Keratinocyte (primary cell): Measurements from ENCODE around the gene APCDD1L. TPM values are rescaled to one million over a fixed set of nuclear protein-coding genes. Genes with fewer than 3 reads are reported as not detected.

ENCODE experiments used
- DNase-seq: peaks from one replicate; pipeline ENCODE4 v3.0.0-alpha.2; 2011; ENCODE audit warnings: low read depth, missing footprints, low spot score
- FAIRE-seq: peaks from 2 replicates; lab custom pipeline; 2011; peaks lifted over from hg19 to GRCh38; lab: Jason Lieb, UNC
- H2AFZ ChIP-seq: 2 replicates; pipeline ENCODE4 v1.6.0; 2012; ENCODE audit warnings: low read length, control low read depth, inconsistent platforms; ENCODE audit not compliant: control insufficient read depth
- H3K27ac ChIP-seq: 2 replicates; pipeline ENCODE4 v1.5.1; 2011; ENCODE audit warnings: low read length; ENCODE audit not compliant: control insufficient read depth, insufficient read depth
- H3K27me3 ChIP-seq: 3 replicates; pipeline ENCODE4 v1.6.0; 2011; ENCODE audit warnings: low read length; ENCODE audit not compliant: control insufficient read depth, insufficient read depth; ENCODE audit errors: extremely low read depth
- H3K36me3 ChIP-seq, 2 experiments: 2 replicates in 1 of 2; 3 replicates in 1 of 2; pipeline ENCODE4 v1.5.1; 2011; ENCODE audit warnings: low read length in 2 of 2, mild to moderate bottlenecking in 1 of 2; ENCODE audit not compliant: control insufficient read depth in 2 of 2, insufficient read depth in 2 of 2; ENCODE audit errors: extremely low read depth in 1 of 2
- H3K4me1 ChIP-seq: 3 replicates; pipeline ENCODE4 v1.5.1; 2011; ENCODE audit warnings: low read length; ENCODE audit not compliant: control insufficient read depth, insufficient read depth; ENCODE audit errors: extremely low read depth
- H3K4me2 ChIP-seq: 3 replicates; pipeline ENCODE4 v1.6.0; 2011; ENCODE audit warnings: low read depth, low read length; ENCODE audit not compliant: control insufficient read depth, insufficient read depth; ENCODE audit errors: extremely low read depth
- H3K4me3 ChIP-seq, 3 experiments: fragments of 200-600 bp in 1 of 3; sonication (generic) in 1 of 3; 2 replicates in 2 of 3; 3 replicates in 1 of 3; pipeline ENCODE4 v1.5.1; 2011 to 2016; ENCODE audit warnings: low read length in 3 of 3, mild to moderate bottlenecking in 3 of 3, control low read depth in 2 of 3, inconsistent platforms in 1 of 3, low read depth in 1 of 3, mixed read lengths in 1 of 3, mixed run types in 1 of 3, moderate library complexity in 1 of 3; ENCODE audit not compliant: control insufficient read depth in 2 of 3, insufficient read depth in 2 of 3; ENCODE audit errors: extremely low read depth in 1 of 3
- H3K79me2 ChIP-seq: 2 replicates; pipeline ENCODE4 v1.6.0; 2012; ENCODE audit warnings: low read length; ENCODE audit not compliant: control insufficient read depth, insufficient read depth
- H3K9ac ChIP-seq: 3 replicates; pipeline ENCODE4 v1.6.0; 2011; ENCODE audit warnings: low read length; ENCODE audit not compliant: control insufficient read depth, insufficient read depth; ENCODE audit errors: extremely low read depth
- H3K9me1 ChIP-seq: 3 replicates; pipeline ENCODE4 v1.6.0; 2011; ENCODE audit warnings: low read length; ENCODE audit not compliant: control insufficient read depth, insufficient read depth; ENCODE audit errors: extremely low read depth
- H3K9me3 ChIP-seq: 2 replicates; pipeline ENCODE4 v1.5.1; 2012; ENCODE audit warnings: low read depth, low read length; ENCODE audit not compliant: control insufficient read depth
- H4K20me1 ChIP-seq: 3 replicates; pipeline ENCODE4 v1.6.0; 2011; ENCODE audit warnings: low read length; ENCODE audit not compliant: control insufficient read depth, insufficient read depth; ENCODE audit errors: extremely low read depth
- EZH2 ChIP-seq: IDR thresholded peaks from one replicate; pipeline ENCODE4 v1.6.1; 2012; ENCODE audit warnings: inconsistent platforms, mild to moderate bottlenecking, low read length, moderate library complexity
- dilution Hi-C: fragments of 300-500 bp; cut with MboI; formaldehyde crosslinking; loops from one replicate; pipeline ENCODE4 v1.7.0; 2020; ENCODE audit warnings: low sequenced_read_pairs; ENCODE audit not compliant: extremely low pct_ligation_motif_present
- polyA plus RNA-seq, 5 experiments: library from polyadenylated mRNA; depleted of rRNA in 3 of 5; stranded (reverse) in 3 of 5; stranded (forward) in 1 of 5; unstranded in 1 of 5; fragments of >200 nt; gene quantifications; 1 replicate in 1 of 5; 2 replicates in 3 of 5; 3 replicates in 1 of 5; pipeline versions ENCODE4 v1.2.1 to v1.2.3, GENCODE V29; 2011 to 2012; ENCODE audit warnings: missing spikeins in 2 of 5, low read depth in 1 of 5, low replicate concordance in 1 of 5
- TF ChIP-seq, protein P1 (sequence below), 3 experiments: IDR thresholded peaks in 1 of 3; conservative IDR thresholded peaks in 1 of 3; optimal IDR thresholded peaks in 1 of 3; 2 replicates in 2 of 3; 3 replicates in 1 of 3; pipeline versions ENCODE3 to v1.5.1; 2011; ENCODE audit warnings: low read length in 3 of 3, mild to moderate bottlenecking in 3 of 3, moderate library complexity in 2 of 3, control low read depth in 1 of 3, inconsistent platforms in 1 of 3; ENCODE audit not compliant: insufficient read depth in 2 of 3; ENCODE audit errors: extremely low read depth in 1 of 3

APCDD1L gene
- polyA plus RNA-seq, 1 donor (not counting 4 experiments of a cell fraction or from before 2014, with no cell fraction given), result 0.67 TPM

DNA sequence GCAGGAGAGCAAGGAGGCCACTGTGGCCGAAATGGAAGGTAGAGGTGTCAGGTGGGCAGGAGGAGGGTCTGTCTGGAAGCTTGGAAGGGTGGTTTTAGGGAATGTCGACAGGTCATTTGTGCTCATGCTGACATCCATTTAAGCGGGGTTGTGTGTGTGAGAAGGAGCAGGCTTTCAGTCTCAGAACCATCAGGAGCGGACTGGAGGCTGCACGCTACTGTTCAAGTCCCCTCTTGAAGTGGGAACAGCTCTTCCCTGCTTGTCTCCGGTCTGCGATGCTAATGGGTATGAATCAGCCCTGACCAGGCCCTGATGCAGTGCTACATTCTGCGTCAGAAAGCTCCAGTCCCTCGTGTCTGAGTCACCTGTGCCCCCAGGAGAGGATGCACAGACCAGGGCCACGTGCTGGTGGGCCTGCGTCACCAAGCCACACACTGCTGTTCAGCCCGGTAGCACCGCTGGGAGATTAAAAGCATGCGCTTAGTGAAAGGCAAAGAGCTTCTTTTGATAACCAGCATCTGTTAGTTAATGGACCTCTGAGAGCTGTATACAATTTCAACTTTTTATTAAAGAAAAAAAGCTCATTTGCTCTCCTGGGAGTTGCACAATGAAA is 58.0 kb downstream of the APCDD1L start:
- Histone ChIP-seq H3K9me1 (no peaks in the 10 kb centered on the region), H3K4me2 (no peak overlapping the region), H3K4me1 (peaks cover 46% of the 10 kb centered on the region), H3K27me3 (no peaks in the 10 kb centered on the region), H3K9ac (no peak overlapping the region), H3K36me3 (no peaks in the 10 kb centered on the region), H3K79me2 (no peaks in the 10 kb centered on the region), H3K27ac (no peak overlapping the region), H3K4me3 (no peak overlapping the region), H4K20me1 (no peaks in the 10 kb centered on the region), H3K9me3 (no peaks in the 10 kb centered on the region), H2AFZ (no peak overlapping the region)
- TF ChIP-seq EZH2, result no peak
- TF ChIP-seq, protein P1, sequence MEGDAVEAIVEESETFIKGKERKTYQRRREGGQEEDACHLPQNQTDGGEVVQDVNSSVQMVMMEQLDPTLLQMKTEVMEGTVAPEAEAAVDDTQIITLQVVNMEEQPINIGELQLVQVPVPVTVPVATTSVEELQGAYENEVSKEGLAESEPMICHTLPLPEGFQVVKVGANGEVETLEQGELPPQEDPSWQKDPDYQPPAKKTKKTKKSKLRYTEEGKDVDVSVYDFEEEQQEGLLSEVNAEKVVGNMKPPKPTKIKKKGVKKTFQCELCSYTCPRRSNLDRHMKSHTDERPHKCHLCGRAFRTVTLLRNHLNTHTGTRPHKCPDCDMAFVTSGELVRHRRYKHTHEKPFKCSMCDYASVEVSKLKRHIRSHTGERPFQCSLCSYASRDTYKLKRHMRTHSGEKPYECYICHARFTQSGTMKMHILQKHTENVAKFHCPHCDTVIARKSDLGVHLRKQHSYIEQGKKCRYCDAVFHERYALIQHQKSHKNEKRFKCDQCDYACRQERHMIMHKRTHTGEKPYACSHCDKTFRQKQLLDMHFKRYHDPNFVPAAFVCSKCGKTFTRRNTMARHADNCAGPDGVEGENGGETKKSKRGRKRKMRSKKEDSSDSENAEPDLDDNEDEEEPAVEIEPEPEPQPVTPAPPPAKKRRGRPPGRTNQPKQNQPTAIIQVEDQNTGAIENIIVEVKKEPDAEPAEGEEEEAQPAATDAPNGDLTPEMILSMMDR (optimal IDR thresholded peaks at IDR 0.05 in 1 of 3, IDR thresholded peaks at IDR 0.05 in 1 of 3, conservative IDR thresholded peaks at IDR 0.05 in 1 of 3; ENCODE audit: extremely low read depth in 1 of 3, insufficient read depth in 2 of 3, low read length in 3 of 3), result no peak
- FAIRE-seq, result no peak
- dilution Hi-C loops, result no loop called here
- peak; percentile 30 for DNase-seq

DNA sequence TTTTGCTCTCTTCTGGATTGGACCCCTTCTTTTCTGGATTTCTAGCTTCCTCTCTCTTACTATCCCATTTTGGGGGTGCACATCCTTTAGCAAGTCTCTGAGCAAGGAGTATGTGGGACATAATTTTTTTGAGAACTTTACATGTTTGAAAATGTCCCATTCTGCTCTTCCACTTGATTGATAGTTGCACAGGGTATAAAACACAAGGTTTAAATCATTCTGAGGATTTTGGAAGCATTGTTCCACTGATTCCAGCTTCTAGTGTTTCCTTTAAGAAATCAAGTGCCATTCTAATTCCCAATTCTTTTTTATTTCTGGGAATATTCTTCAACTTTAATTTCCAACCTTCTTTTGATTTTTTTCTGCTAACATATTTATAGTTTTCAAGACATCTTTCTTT is 60.7 kb downstream of the APCDD1L start:
- no peak for FAIRE-seq
- Histone ChIP-seq H3K4me1 (peaks cover 29% of the 10 kb centered on the region), H3K4me3 (no peak overlapping the region), H3K4me2 (no peak overlapping the region), H3K9me1 (no peaks in the 10 kb centered on the region), H3K79me2 (no peaks in the 10 kb centered on the region), H4K20me1 (no peaks in the 10 kb centered on the region), H3K27me3 (no peaks in the 10 kb centered on the region), H3K9ac (no peak overlapping the region), H3K9me3 (no peaks in the 10 kb centered on the region), H2AFZ (no peak overlapping the region), H3K36me3 (peaks cover 0 to 3% of the 10 kb centered on the region in 2 experiments), H3K27ac (no peak overlapping the region)
- TF ChIP-seq EZH2, result no peak
- TF ChIP-seq, protein P1 (optimal IDR thresholded peaks at IDR 0.05 in 1 of 3, IDR thresholded peaks at IDR 0.05 in 1 of 3, conservative IDR thresholded peaks at IDR 0.05 in 1 of 3; ENCODE audit: extremely low read depth in 1 of 3, insufficient read depth in 2 of 3, low read length in 3 of 3), result no peak
- DNase-seq, result no peak
- dilution Hi-C loops, result no loop called here
